IMR-90 (cell line): ENCODE measurements around the gene PEX14. TPM values are rescaled to one million over a fixed set of nuclear protein-coding genes. Genes with fewer than 3 reads are reported as not detected.

Experiments used
- ATAC-seq: fragments of 200-7000 bp; cut with Tn5 transposase; 2 replicates; pipeline ENCODE4 v1.9.1; 2020; ENCODE audit warnings: low read depth, mild to moderate bottlenecking, moderate library complexity
- BruUV-seq: library from RNA; stranded (reverse); fragments of 400-500 nt; replicated peaks from 2 replicates; lab custom pipeline; 2021; lab: Mats Ljungman, UMichigan
- CTCF ChIA-PET: fragments of 300-600 bp; formaldehyde crosslinking; extraction: SDS; loops from one replicate; lab custom pipeline; 2021; ENCODE audit warnings: antibody characterized with exemption; lab: Yijun Ruan, JAX
- POLR2A ChIA-PET: fragments of 300-600 bp; sonication (Branson Sonifier 250); formaldehyde crosslinking; loops from one replicate; lab custom pipeline; 2022; ENCODE audit warnings: antibody characterized with exemption; ENCODE audit not compliant: unreplicated experiment; lab: Charles Lee
- DNase-seq: peaks from one replicate; pipeline ENCODE4 v3.0.0; 2013
- H2AFZ ChIP-seq: replicated peaks from 2 replicates; pipeline ENCODE3; 2013; ENCODE audit warnings: low read length, mild to moderate bottlenecking; ENCODE audit not compliant: poor library complexity
- H2AK5ac ChIP-seq: 2 replicates; pipeline ENCODE4 v1.6.1; 2013; ENCODE audit warnings: low read depth, low read length, inconsistent platforms
- H2AK9ac ChIP-seq: replicated peaks from 2 replicates; pipeline ENCODE3; 2013; ENCODE audit warnings: mild to moderate bottlenecking, low read depth, low read length, moderate library complexity; ENCODE audit not compliant: poor library complexity
- H2BK120ac ChIP-seq: 2 replicates; pipeline ENCODE4 v1.6.1; 2013; ENCODE audit warnings: low read depth, low read length, inconsistent platforms
- H2BK15ac ChIP-seq: 3 replicates; pipeline ENCODE4 v1.6.1; 2013; ENCODE audit warnings: low read depth, low read length, inconsistent platforms
- H2BK20ac ChIP-seq: 2 replicates; pipeline ENCODE4 v1.6.1; 2013; ENCODE audit warnings: low read depth, mild to moderate bottlenecking, inconsistent platforms, low read length, moderate library complexity
- H2BK5ac ChIP-seq: 2 replicates; pipeline ENCODE4 v1.6.1; 2013; ENCODE audit warnings: mild to moderate bottlenecking, low read depth, low read length, inconsistent platforms; ENCODE audit not compliant: poor library complexity, severe bottlenecking
- H3K14ac ChIP-seq: replicated peaks from 2 replicates; pipeline ENCODE4 v1.6.1; 2013; ENCODE audit warnings: low read depth, low read length, inconsistent platforms
- H3K18ac ChIP-seq: 2 replicates; pipeline ENCODE4 v1.6.1; 2013; ENCODE audit warnings: low read depth, low read length, control low read depth
- H3K23ac ChIP-seq: 2 replicates; pipeline ENCODE4 v1.6.1; 2013; ENCODE audit warnings: low read depth, low read length, inconsistent platforms
- H3K27ac ChIP-seq: 2 replicates; pipeline ENCODE4 v1.5.1; 2013; ENCODE audit warnings: mild to moderate bottlenecking, control low read depth, low read length; ENCODE audit not compliant: insufficient read depth
- H3K27me3 ChIP-seq: 2 replicates; pipeline ENCODE4 v1.6.1; 2013; ENCODE audit warnings: low read length; ENCODE audit not compliant: control insufficient read depth, insufficient read depth
- H3K36me3 ChIP-seq: 2 replicates; pipeline ENCODE4 v1.6.1; 2013; ENCODE audit warnings: low read length, mixed read lengths; ENCODE audit not compliant: control insufficient read depth, insufficient read depth
- H3K4ac ChIP-seq: 2 replicates; pipeline ENCODE4 v1.6.1; 2013; ENCODE audit warnings: low read depth, low read length, inconsistent platforms
- H3K4me1 ChIP-seq: 2 replicates; pipeline ENCODE4 v1.6.1; 2013; ENCODE audit warnings: low read length, mixed read lengths; ENCODE audit not compliant: control insufficient read depth, insufficient read depth
- H3K4me2 ChIP-seq: 2 replicates; pipeline ENCODE4 v1.6.1; 2013; ENCODE audit warnings: low read depth, mild to moderate bottlenecking, control low read depth, low read length, moderate library complexity
- H3K4me3 ChIP-seq: 2 replicates; pipeline ENCODE4 v1.5.1; 2013; ENCODE audit warnings: low read depth, mild to moderate bottlenecking, control low read depth, low read length, moderate library complexity; ENCODE audit not compliant: insufficient read depth
- H3K56ac ChIP-seq: 2 replicates; pipeline ENCODE4 v1.6.1; 2013; ENCODE audit warnings: low read length, inconsistent platforms; ENCODE audit not compliant: insufficient read depth; ENCODE audit errors: extremely low read depth
- H3K79me1 ChIP-seq, 2 experiments: 2 replicates each; pipeline ENCODE4 v1.6.1; 2013; ENCODE audit warnings: low read length in 2 of 2, inconsistent platforms in 1 of 2, low read depth in 1 of 2
- H3K9ac ChIP-seq: 2 replicates; pipeline ENCODE4 v1.6.1; 2013; ENCODE audit warnings: low read depth, low read length, control low read depth
- H3K9me1 ChIP-seq: 2 replicates; pipeline ENCODE4 v1.6.1; 2013; ENCODE audit warnings: low read length, inconsistent platforms; ENCODE audit not compliant: insufficient read depth
- H3K9me3 ChIP-seq: 2 replicates; pipeline ENCODE4 v1.6.1; 2013; ENCODE audit warnings: low read length; ENCODE audit not compliant: control insufficient read depth, insufficient read depth
- H4K20me1 ChIP-seq: 2 replicates; pipeline ENCODE4 v1.6.1; 2013; ENCODE audit warnings: low read length, inconsistent platforms; ENCODE audit not compliant: insufficient read depth
- H4K5ac ChIP-seq: 2 replicates; pipeline ENCODE4 v1.6.1; 2013; ENCODE audit warnings: mild to moderate bottlenecking, low read depth, low read length, control low read depth
- H4K8ac ChIP-seq, 2 experiments: 2 replicates each; pipeline ENCODE4 v1.6.1; 2013; ENCODE audit warnings: low read depth in 2 of 2, low read length in 2 of 2, control low read depth in 1 of 2, inconsistent platforms in 1 of 2
- H4K91ac ChIP-seq: 2 replicates; pipeline ENCODE4 v1.6.1; 2013; ENCODE audit warnings: low read depth, low read length, inconsistent platforms; ENCODE audit not compliant: insufficient read depth
- BHLHE40 ChIP-seq: fragments of 150-350 bp; IDR thresholded peaks from 2 replicates; pipeline ENCODE4 v1.6.1; 2016; ENCODE audit warnings: mild to moderate bottlenecking, low read depth, low read length
- CEBPB ChIP-seq: IDR thresholded peaks from 2 replicates; pipeline ENCODE4 v1.6.1; 2012; ENCODE audit warnings: low read depth, low read length, improper control_type of control experiment
- ELK1 ChIP-seq: fragments of 150-350 bp; IDR thresholded peaks from 2 replicates; pipeline ENCODE4 v1.6.1; 2016; ENCODE audit warnings: low read depth, mild to moderate bottlenecking, low read length, moderate library complexity, borderline replicate concordance
- FOS ChIP-seq: fragments of 150-350 bp; IDR thresholded peaks from 2 replicates; pipeline ENCODE4 v1.6.1; 2016; ENCODE audit warnings: low read depth, low read length
- MAFK ChIP-seq: IDR thresholded peaks from 2 replicates; pipeline ENCODE4 v1.6.1; 2012; ENCODE audit warnings: low read depth, low read length, improper control_type of control experiment
- MXI1 ChIP-seq: IDR thresholded peaks from 2 replicates; pipeline ENCODE4 v1.6.1; 2012; ENCODE audit warnings: low read depth, mild to moderate bottlenecking, low read length, moderate library complexity, borderline replicate concordance
- POLR2A ChIP-seq: IDR thresholded peaks from 2 replicates; pipeline ENCODE4 v1.6.1; 2012; ENCODE audit warnings: mild to moderate bottlenecking, low read depth, low read length
- RAD21 ChIP-seq: IDR thresholded peaks from 2 replicates; pipeline ENCODE4 v1.6.1; 2012; ENCODE audit warnings: low read length, improper control_type of control experiment
- RCOR1 ChIP-seq: IDR thresholded peaks from 2 replicates; pipeline ENCODE4 v1.6.1; 2012; ENCODE audit warnings: mild to moderate bottlenecking, low read length, improper control_type of control experiment; ENCODE audit not compliant: insufficient replicate concordance
- RFX5 ChIP-seq: IDR thresholded peaks from 2 replicates; pipeline ENCODE4 v1.8.0; 2012; ENCODE audit warnings: low read depth, mild to moderate bottlenecking, low read length, moderate library complexity
- WGBS, 2 experiments: methylation state at CpG; one replicate each; pipeline versions ENCODE4 v1.1.5 to v1.1.7; 2013; ENCODE audit warnings: missing lambda C conversion rate in 2 of 2; ENCODE audit not compliant: insufficient read length in 1 of 2; ENCODE audit errors: extremely low coverage in 2 of 2; 5-methylcytosine and 5-hydroxymethylcytosine counted together
- dilution Hi-C: fragments of 300-500 bp; cut with HindIII; formaldehyde crosslinking; loops from one replicate; pipeline ENCODE4 v1.14.3; 2018; ENCODE audit warnings: low sequenced_read_pairs; ENCODE audit not compliant: unreplicated experiment
- in situ Hi-C: fragments of 300-500 bp; cut with MboI; formaldehyde crosslinking; loops from 3 replicates; pipeline ENCODE4 v1.14.3; 2019; ENCODE audit warnings: low sequenced_read_pairs, inconsistent platforms, mixed read lengths
- intact Hi-C: fragments of 100-400 bp; cut with micrococcal nuclease; formaldehyde crosslinking; loops from 2 replicates; pipeline ENCODE4 v1.10.0; 2022
- polyA plus RNA-seq, 3 experiments: library from polyadenylated mRNA; depleted of rRNA; stranded (reverse); fragments of >200 nt; gene quantifications; 2 replicates each; pipeline ENCODE4 v1.2.3, GENCODE V29; 2012; ENCODE audit warnings: low replicate concordance in 1 of 3
- total RNA-seq: library from RNA; depleted of rRNA; stranded (reverse); fragments of >200 nt; gene quantifications from 2 replicates; pipeline ENCODE4 v1.2.3, GENCODE V29; 2012

The PEX14 gene
- total and polyA plus RNA-seq, 2 of the 4 experiments (the other 2 are of a cell fraction), result 9.5 to 22.5 TPM

- ChIA-PET POLR2A (no interaction called here), CTCF (no interaction called here)
- Histone ChIP-seq H2BK120ac (no peak overlapping the region), H3K9me3 (no peaks in the 10 kb centered on the region), H3K9ac (no peak overlapping the region), H2BK15ac (no peak overlapping the region), H2AK5ac (no peak overlapping the region), H3K27me3 (no peaks in the 10 kb centered on the region), H2BK20ac (no peak overlapping the region), H3K4ac (no peak overlapping the region), H3K4me3 (no peak overlapping the region), H4K8ac (no peak overlapping the region), H3K23ac (no peak overlapping the region), H2AK9ac (no peak overlapping the region), H3K4me1 (peaks cover 2% of the 10 kb centered on the region; the same call in 1 of the 2 replicates), H3K79me1 (peaks cover 0 to 6% of the 10 kb centered on the region in 2 experiments; a peak in 1 of 4 replicates), H4K20me1 (no peaks in the 10 kb centered on the region), H3K14ac (no peak overlapping the region), H2BK5ac (no peak overlapping the region), H4K5ac (no peak overlapping the region), H3K4me2 (no peak overlapping the region), H3K56ac (no peak overlapping the region), H2AFZ (no peak overlapping the region), H3K18ac (no peak overlapping the region), H3K9me1 (no peaks in the 10 kb centered on the region), H3K27ac (no peak overlapping the region), H3K36me3 (peaks cover 7% of the 10 kb centered on the region; the same call in 1 of the 2 replicates), H4K91ac (no peak overlapping the region)
- no TSS peak for BruUV-seq
- WGBS, 2 experiments, result no CpG with 5 or more reads among the region's 2 CpGs
- dilution Hi-C loops (no loop called here), in situ Hi-C loops (no loop called here), intact Hi-C loops (no loop called here)
- ATAC-seq (no peak), DNase-seq (no peak)
- TF ChIP-seq MAFK, result no peak
- TF ChIP-seq FOS, result no peak
- TF ChIP-seq RFX5, result no peak
- TF ChIP-seq ELK1, result no peak
- TF ChIP-seq POLR2A, result no peak
- no peak for TF ChIP-seq RCOR1
- TF ChIP-seq CEBPB, result no peak
- TF ChIP-seq RAD21, result no peak
- TF ChIP-seq MXI1, result no peak
- TF ChIP-seq BHLHE40, result no peak
Observed at GRCh38 chr1:10440305-10440704, 34.4 kb upstream of the PEX14 start.
